Measurements from ENCODE around the gene PATE2.

Gene PATE2

DNA sequence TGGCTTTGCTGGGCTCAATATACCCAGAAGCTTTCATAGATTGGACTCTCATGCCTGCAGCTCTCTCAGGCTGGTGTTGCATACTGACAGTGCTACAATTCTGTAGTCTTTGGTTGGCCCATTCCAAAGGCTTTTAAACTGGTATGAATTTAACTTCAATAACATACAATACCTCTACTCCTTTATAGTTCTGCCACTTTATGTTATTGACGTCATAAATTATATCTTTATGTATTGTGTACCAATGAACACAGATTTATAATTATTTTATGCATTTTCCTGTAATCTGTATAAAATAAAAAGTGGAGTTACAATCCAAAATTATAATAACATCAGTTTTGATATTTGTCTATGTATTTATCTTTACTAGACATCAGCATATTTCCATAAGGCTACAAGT lies 16.2 kb downstream of the PATE2 start:
- no peak for DNase-seq (ENCODE audit: insufficient read length, low spot score)
- no peak for FAIRE-seq
- no peak for TF ChIP-seq POLR2A (IDR thresholded peaks at IDR 0.05; ENCODE audit: low read depth, low read length)

DNA sequence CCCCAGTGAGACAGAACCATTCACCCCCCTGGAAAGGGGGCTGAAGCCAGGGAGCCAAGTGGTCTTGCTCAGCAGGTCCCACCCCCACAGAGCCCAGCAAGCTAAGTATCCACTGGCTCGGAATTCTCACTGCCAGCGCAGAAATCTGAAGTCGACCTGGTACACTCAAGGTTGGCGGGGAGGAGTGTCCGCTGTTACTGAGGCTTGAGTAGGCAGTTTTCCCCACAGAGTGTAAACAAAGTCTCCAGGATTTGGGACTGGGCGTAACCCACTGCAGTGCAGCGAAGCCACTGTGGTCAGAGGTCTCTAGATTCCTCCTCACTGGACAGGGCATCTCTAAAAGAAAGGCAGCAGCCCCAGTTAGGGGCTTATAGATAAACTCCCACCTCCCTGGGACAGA lies 22.6 kb downstream of the PATE2 start:
- TF ChIP-seq POLR2A (IDR thresholded peaks at IDR 0.05; ENCODE audit: low read depth, low read length), result no peak
- FAIRE-seq (no peak), DNase-seq (ENCODE audit: insufficient read length, low spot score) (no peak)

DNA sequence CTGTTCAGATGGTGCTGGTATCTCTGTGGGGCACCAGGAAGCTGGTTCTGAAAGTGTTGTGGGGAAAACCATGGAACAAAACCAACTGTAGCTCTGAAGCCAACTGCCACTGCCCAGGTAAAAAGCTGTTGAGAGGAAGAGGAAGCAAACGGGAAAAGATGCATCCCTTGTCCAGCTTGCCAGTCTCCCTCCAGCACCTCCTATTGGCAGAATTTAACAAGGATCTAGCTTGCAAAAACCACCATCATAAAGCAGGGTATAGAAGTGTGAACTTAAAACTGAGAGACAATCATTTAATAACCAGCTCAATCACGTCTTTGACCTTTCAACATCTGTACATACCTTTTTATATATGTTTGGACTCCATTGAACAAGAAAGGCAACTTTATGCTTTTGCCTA lies 28.0 kb downstream of the PATE2 start:
- FAIRE-seq (no peak), DNase-seq (ENCODE audit: insufficient read length, low spot score) (no peak)
- no peak for TF ChIP-seq POLR2A (IDR thresholded peaks at IDR 0.05; ENCODE audit: low read depth, low read length)

DNA sequence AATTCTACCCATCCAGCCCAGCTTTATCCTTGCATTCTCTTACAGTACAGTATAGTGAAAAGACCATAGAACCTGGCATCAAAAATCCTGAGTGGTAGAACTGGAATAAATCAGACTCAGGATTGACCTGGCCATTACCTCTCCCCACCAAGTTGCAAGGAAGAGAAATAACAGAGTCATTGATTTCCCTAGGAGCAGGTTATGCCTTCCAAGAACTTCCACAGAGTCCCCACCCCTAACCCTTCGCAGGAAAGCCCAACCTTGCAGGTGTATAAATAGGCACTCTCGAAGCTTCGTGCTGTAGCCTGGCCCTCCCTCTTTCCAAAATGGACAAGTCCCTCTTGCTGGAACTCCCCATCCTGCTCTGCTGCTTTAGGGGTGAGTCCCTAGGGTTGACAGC lies 32.6 kb downstream of the PATE2 start, which contains the start of gene PATE1:
PATE1 (plus strand) TSS at position 301 of the 400 bp plus-strand sequence; CDS start at position 327, 26 bp downstream.
- DNase-seq (ENCODE audit: insufficient read length, low spot score) (no peak), FAIRE-seq (no peak)
- no peak for TF ChIP-seq POLR2A (IDR thresholded peaks at IDR 0.05; ENCODE audit: low read depth, low read length)

DNA sequence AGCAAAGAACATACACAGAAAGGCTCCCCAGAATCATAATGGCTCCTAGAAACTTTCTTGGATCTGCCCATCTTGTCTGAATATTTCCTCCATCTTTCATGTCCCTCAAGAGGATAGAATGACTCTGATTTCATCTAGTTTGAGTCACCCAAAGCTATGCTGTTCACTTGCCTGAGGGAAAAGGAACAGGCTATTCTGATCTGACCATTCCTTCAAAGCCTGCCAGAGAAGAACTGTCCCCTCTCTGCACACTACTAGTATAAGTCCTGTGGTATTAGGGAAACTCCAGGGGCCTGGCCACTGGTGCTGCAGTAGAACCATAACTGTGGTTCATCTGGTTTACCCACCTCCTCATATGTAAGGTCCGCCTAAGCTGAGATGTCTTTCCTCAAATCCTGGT lies 34.9 kb downstream of the PATE2 start:
- FAIRE-seq (no peak), DNase-seq (ENCODE audit: insufficient read length, low spot score) (no peak)
- no peak for TF ChIP-seq POLR2A (IDR thresholded peaks at IDR 0.05; ENCODE audit: low read depth, low read length)

DNA sequence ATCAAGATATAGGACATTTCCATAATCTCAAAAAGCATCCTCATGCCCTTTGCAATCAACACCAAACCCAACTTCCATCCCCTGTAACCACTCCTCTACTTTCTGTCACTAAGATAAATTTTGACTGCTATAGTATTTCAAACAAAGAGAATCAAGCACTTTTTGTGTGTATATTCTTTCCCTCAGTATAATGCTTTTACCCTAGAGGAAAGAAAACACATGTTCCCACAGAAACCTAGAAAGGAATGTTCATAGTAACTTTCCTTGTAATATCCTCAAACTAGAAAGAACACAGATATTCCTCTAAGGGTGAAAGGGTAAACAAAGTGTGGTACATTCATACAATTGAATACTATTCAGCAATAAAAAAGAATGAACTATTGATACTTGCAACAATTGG lies 38.0 kb downstream of the PATE2 start:
- FAIRE-seq (no peak), DNase-seq (ENCODE audit: insufficient read length, low spot score) (no peak)
- TF ChIP-seq POLR2A (IDR thresholded peaks at IDR 0.05; ENCODE audit: low read depth, low read length), result no peak

DNA sequence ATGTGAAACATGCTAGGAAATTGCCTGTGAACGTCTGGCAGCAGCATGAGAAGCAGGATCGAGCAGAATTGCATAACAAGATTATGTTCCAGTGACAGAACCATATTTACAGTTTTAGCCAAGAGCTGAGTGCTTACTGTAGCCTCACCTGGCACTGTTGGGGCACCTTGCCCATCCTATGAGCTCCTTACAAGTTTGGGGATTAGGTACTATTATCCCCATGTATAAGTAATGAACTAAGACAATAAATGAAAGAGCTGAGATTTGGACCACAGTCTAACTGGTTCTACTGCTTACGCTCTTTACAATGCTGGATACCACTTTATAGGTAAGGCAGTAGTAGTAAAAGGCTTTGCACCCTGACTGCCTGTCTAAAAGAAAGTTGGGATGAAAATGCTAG lies 49.7 kb downstream of the PATE2 start:
- FAIRE-seq (no peak), DNase-seq (ENCODE audit: insufficient read length, low spot score) (no peak)
- TF ChIP-seq POLR2A (IDR thresholded peaks at IDR 0.05; ENCODE audit: low read depth, low read length), result no peak

Data from H54 (cell line).